Uterus (tissue), 4 donors: ENCODE results near the gene FAM234B. TPM values are rescaled to one million over a fixed set of nuclear protein-coding genes. Genes with fewer than 3 reads are reported as not detected.

Source experiments
- DNase-seq, 2 donors: peaks; one replicate each; pipeline ENCODE4 v3.0.0-alpha.2; 2019 to 2020
- H3K27ac ChIP-seq, 2 donors: fragments of 200-600 bp; sonication (generic); 1 replicate in 1 of 2; 2 replicates in 1 of 2; pipeline ENCODE4 v1.5.1; 2016 to 2018
- H3K27me3 ChIP-seq, 2 donors: fragments of 200-600 bp; sonication (generic); one replicate each; pipeline ENCODE4 v1.5.1; 2018 to 2019; ENCODE audit warnings: control low read depth in 1 of 2
- H3K36me3 ChIP-seq, 2 donors: fragments of 200-600 bp; sonication (generic); one replicate each; pipeline ENCODE4 v1.5.1; 2019; ENCODE audit warnings: control low read depth in 1 of 2
- H3K4me1 ChIP-seq, 2 donors: fragments of 200-600 bp; sonication (generic); one replicate each; pipeline ENCODE4 v1.5.1; 2018 to 2019; ENCODE audit warnings: control low read depth in 1 of 2
- H3K4me3 ChIP-seq, 2 donors: fragments of 200-600 bp; sonication (generic); 1 replicate in 1 of 2; 2 replicates in 1 of 2; pipeline ENCODE4 v1.5.1; 2018 to 2019; ENCODE audit warnings: mild to moderate bottlenecking in 1 of 2
- H3K9me3 ChIP-seq, 2 donors: fragments of 200-600 bp; sonication (generic); one replicate each; pipeline ENCODE4 v1.5.1; 2019; ENCODE audit warnings: control low read depth in 1 of 2
- CTCF ChIP-seq, 4 experiments: fragments of 200-600 bp in 2 of 4; fragments of 450-650 bp in 2 of 4; sonication (generic) in 2 of 4; IDR thresholded peaks; one replicate each; pipeline ENCODE4 v1.5.1; 2016 to 2019; ENCODE audit warnings: antibody characterized with exemption in 4 of 4, mild to moderate bottlenecking in 2 of 4, moderate library complexity in 1 of 4
- POLR2A ChIP-seq, 2 donors: fragments of 450-650 bp; IDR thresholded peaks; one replicate each; pipeline ENCODE4 v1.6.1; 2016; ENCODE audit warnings: antibody characterized with exemption in 2 of 2, mild to moderate bottlenecking in 1 of 2, moderate library complexity in 1 of 2
- intact Hi-C: fragments of 100-400 bp; cut with DNase I; formaldehyde crosslinking; loops from one replicate; pipeline ENCODE4 v1.15.1; 2023; ENCODE audit warnings: low total_unique reads
- total RNA-seq, 4 donors: library from RNA; depleted of rRNA in 3 of 4; stranded (reverse); fragments of >200 nt in 3 of 4; gene quantifications; one replicate each; pipeline versions ENCODE4 v1.1.0 to v1.2.4, GENCODE V29; 2014 to 2023
- donor health status: DM: yes; HTN: yes; CAD: no.

Gene FAM234B
- total RNA-seq, 4 donors from 2014 or later: 2.4 to 8.3 (median 4.6) TPM

- Histone ChIP-seq H3K27ac (no peak overlapping the region), H3K9me3 (no peaks in the 10 kb centered on the region), H3K4me3 (no peak overlapping the region), H3K36me3 (no peaks in the 10 kb centered on the region), H3K27me3 (no peaks in the 10 kb centered on the region), H3K4me1 (no peaks in the 10 kb centered on the region)
- intact Hi-C loops: loop anchor here (5.0 kb wide), 1 partner anchor 90 kb away; no protein-coding TSS in a partner anchor
- TF ChIP-seq CTCF (IDR thresholded peaks at IDR 0.05): no peak
- TF ChIP-seq POLR2A (IDR thresholded peaks at IDR 0.05): no peak
- no peak for DNase-seq
These were observed 46.4 kb upstream of the FAM234B start for GRCh38 chr12:12997734-12998133.

- H3K4me1 ChIP-seq: no peaks in the 10 kb centered on the region
These were observed 45.9 kb upstream of the FAM234B start for GRCh38 chr12:12998248-12998647.

GRCh38 chr12:12999271-12999958 lies 44.8 kb upstream of the FAM234B start:
- DNase-seq: no peak
- Histone ChIP-seq H3K4me3 (peak overlapping the region; percentile 61 to 73), H3K36me3 (no peaks in the 10 kb centered on the region), H3K9me3 (no peaks in the 10 kb centered on the region), H3K4me1 (no peaks in the 10 kb centered on the region), H3K27me3 (no peaks in the 10 kb centered on the region), H3K27ac (peak overlapping the region; percentile 89 to 90)
- no peak for TF ChIP-seq POLR2A (IDR thresholded peaks at IDR 0.05)
- no peak for TF ChIP-seq CTCF (IDR thresholded peaks at IDR 0.05)
- intact Hi-C loops: loop anchor here (5.0 kb wide), 1 partner anchor 92 kb away; no protein-coding TSS in a partner anchor

More at GRCh38 chr12:12998248-12998647, 45.9 kb upstream of the FAM234B start:
- Histone ChIP-seq H3K27ac (no peak overlapping the region), H3K27me3 (no peaks in the 10 kb centered on the region), H3K9me3 (no peaks in the 10 kb centered on the region), H3K36me3 (no peaks in the 10 kb centered on the region), H3K4me3 (no peak overlapping the region)
- intact Hi-C loops: loop anchor here (5.0 kb wide), 1 partner anchor 91 kb away; no protein-coding TSS in a partner anchor
- DNase-seq: no peak
- TF ChIP-seq POLR2A (IDR thresholded peaks at IDR 0.05) (no peak), CTCF (IDR thresholded peaks at IDR 0.05) (no peak)

- Histone ChIP-seq H3K27ac (peak within 1 kb of the TSS; percentile 90 to 99), H3K4me3 (peak within 1 kb of the TSS; percentile 61 to 73), H3K9me3 (no peaks in the 10 kb centered on the region), H3K27me3 (no peaks in the 10 kb centered on the region), H3K4me1 (no peaks in the 10 kb centered on the region), H3K36me3 (no peaks in the 10 kb centered on the region)
- intact Hi-C loops: loop anchor here (5.0 kb wide), 1 partner anchor 93 kb away; no protein-coding TSS in a partner anchor
- peak; percentile 96 for DNase-seq
- TF ChIP-seq POLR2A (IDR thresholded peaks at IDR 0.05) (peak; percentile 87 to 98), CTCF (IDR thresholded peaks at IDR 0.05) (no peak)
These were observed 44.1 kb upstream of the FAM234B start, which contains the start of gene HEBP1 for GRCh38 chr12:12999959-13000615. HEBP1 (minus strand) TSS chr12:13000265; CDS start chr12:13000114, 151 bp downstream.

GRCh38 chr12:13000616-13000924 lies 43.6 kb upstream of the FAM234B start:
- Histone ChIP-seq H3K27ac (peak overlapping the region; percentile 90 to 99), H3K4me1 (no peaks in the 10 kb centered on the region), H3K9me3 (no peaks in the 10 kb centered on the region), H3K36me3 (no peaks in the 10 kb centered on the region), H3K27me3 (no peaks in the 10 kb centered on the region), H3K4me3 (peak overlapping the region; percentile 42 to 73)
- TF ChIP-seq CTCF (IDR thresholded peaks at IDR 0.05): no peak
- no peak for TF ChIP-seq POLR2A (IDR thresholded peaks at IDR 0.05)
- intact Hi-C loops: no loop called here
- DNase-seq: no peak
